Smooth muscle cell (in vitro differentiated cells): ENCODE results near the gene CHIC1. TPM values are rescaled to one million over a fixed set of nuclear protein-coding genes. Genes with fewer than 3 reads are reported as not detected.
"Not testable (repeated sequence)": the region's sequence is repeated elsewhere in the genome, so short reads cannot be mapped to it uniquely, and the experiment has no call there.

Experiments used
- DNase-seq: peaks from one replicate; lab custom pipeline; 2025; ENCODE audit not compliant: unreplicated experiment; lab: John Stamatoyannopoulos, UW
- H2AFZ ChIP-seq: fragments of 200-600 bp; sonication (generic); 2 replicates; pipeline ENCODE4 v1.6.0; 2016; ENCODE audit warnings: antibody characterized with exemption, low read depth, mild to moderate bottlenecking
- H3F3A ChIP-seq: fragments of 200-600 bp; sonication (generic); 2 replicates; pipeline ENCODE4 v1.6.0; 2017; ENCODE audit warnings: antibody characterized with exemption, low read depth
- H3K27ac ChIP-seq: fragments of 200-600 bp; sonication (generic); 2 replicates; pipeline ENCODE4 v1.5.1; 2016; ENCODE audit warnings: low read depth, mild to moderate bottlenecking
- H3K27me3 ChIP-seq: fragments of 200-600 bp; sonication (generic); 2 replicates; pipeline ENCODE4 v1.6.1; 2016; ENCODE audit warnings: low read depth, mild to moderate bottlenecking
- H3K36me3 ChIP-seq: fragments of 200-600 bp; sonication (generic); 2 replicates; pipeline ENCODE4 v1.5.1; 2016; ENCODE audit warnings: low read depth
- H3K4me1 ChIP-seq: fragments of 200-600 bp; sonication (generic); 2 replicates; pipeline ENCODE4 v1.5.1; 2016; ENCODE audit warnings: low read depth
- H3K4me2 ChIP-seq: fragments of 200-600 bp; sonication (generic); 2 replicates; pipeline ENCODE4 v1.6.0; 2016; ENCODE audit warnings: mild to moderate bottlenecking
- H3K4me3 ChIP-seq: fragments of 200-600 bp; sonication (generic); 2 replicates; pipeline ENCODE4 v1.5.1; 2016; ENCODE audit warnings: mild to moderate bottlenecking
- H3K79me2 ChIP-seq: fragments of 200-600 bp; sonication (generic); 2 replicates; pipeline ENCODE4 v1.6.0; 2016; ENCODE audit warnings: low read depth, mild to moderate bottlenecking
- H3K9ac ChIP-seq: fragments of 200-600 bp; sonication (generic); 2 replicates; pipeline ENCODE4 v1.6.0; 2016; ENCODE audit warnings: low read depth
- H3K9me3 ChIP-seq: fragments of 200-600 bp; sonication (generic); replicated peaks from 2 replicates; pipeline ENCODE4 v1.5.1; 2016; ENCODE audit warnings: low read depth
- H4K20me1 ChIP-seq: fragments of 200-600 bp; sonication (generic); 2 replicates; pipeline ENCODE4 v1.6.0; 2016; ENCODE audit warnings: low read depth
- WGBS: methylation state at CpG from one replicate; pipeline ENCODE4 v1.1.7; 2016; ENCODE audit warnings: low lambda C conversion rate; 5-methylcytosine and 5-hydroxymethylcytosine counted together
- polyA plus RNA-seq: library from polyadenylated mRNA; unstranded; fragments of >200 nt; fragmentation: Nextera tagmentation; extraction: Ambion mirVana; gene quantifications from 2 replicates; pipeline ENCODE4 v1.2.1, GENCODE V29; 2016
- total RNA-seq: library from RNA; depleted of rRNA; stranded (reverse); fragments of >200 nt; gene quantifications from 2 replicates; pipeline ENCODE4 v1.2.3, GENCODE V29; 2014
- TF ChIP-seq, protein P1 (sequence below): fragments of 200-600 bp; sonication (generic); IDR thresholded peaks from 2 replicates; pipeline ENCODE4 v1.5.1; 2017; ENCODE audit warnings: borderline replicate concordance, mild to moderate bottlenecking, antibody characterized with exemption; ENCODE audit not compliant: insufficient read depth, poor library complexity, severe bottlenecking

Gene CHIC1
- total and polyA plus RNA-seq, 2 experiments from 2014 or later: 1.2 to 10.0 TPM

DNA sequence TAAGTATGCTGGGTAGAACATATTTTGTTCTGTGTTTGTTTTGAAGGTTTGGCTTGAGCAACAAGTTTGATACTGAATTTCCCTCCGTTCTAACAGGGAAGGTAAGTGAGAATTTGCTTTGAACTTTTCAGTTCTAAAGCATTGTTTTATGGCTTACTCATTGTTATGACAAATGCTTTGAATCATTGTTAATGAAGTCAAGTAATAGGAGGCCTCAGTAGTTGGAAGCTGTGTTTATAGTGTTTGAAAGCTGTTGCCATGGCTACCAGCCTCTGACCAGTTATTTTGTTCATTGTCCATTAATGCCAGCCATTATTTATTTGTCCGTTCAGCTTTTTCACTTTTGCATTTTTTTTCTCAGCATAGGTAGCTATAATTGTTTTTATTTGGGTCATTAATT, 14.4 kb downstream of the CHIC1 start:
- H3K4me2 ChIP-seq: no peak overlapping the region
- H3K4me1 ChIP-seq: no peaks in the 10 kb centered on the region
- H3K27ac ChIP-seq: peak overlapping the region; percentile 36
- no peaks in the 10 kb centered on the region for H3F3A ChIP-seq
- H4K20me1 ChIP-seq: no peaks in the 10 kb centered on the region
- H3K9me3 ChIP-seq: peaks cover 5% of the 10 kb centered on the region
- no peak overlapping the region for H2AFZ ChIP-seq
- H3K4me3 ChIP-seq: no peak overlapping the region
- peaks cover 4% of the 10 kb centered on the region for H3K36me3 ChIP-seq
- no peaks in the 10 kb centered on the region for H3K79me2 ChIP-seq
- 70% methylated on average over 2 of the region's 2 CpGs for WGBS
- peak overlapping the region; percentile 29 for H3K9ac ChIP-seq
- TF ChIP-seq, protein P1, sequence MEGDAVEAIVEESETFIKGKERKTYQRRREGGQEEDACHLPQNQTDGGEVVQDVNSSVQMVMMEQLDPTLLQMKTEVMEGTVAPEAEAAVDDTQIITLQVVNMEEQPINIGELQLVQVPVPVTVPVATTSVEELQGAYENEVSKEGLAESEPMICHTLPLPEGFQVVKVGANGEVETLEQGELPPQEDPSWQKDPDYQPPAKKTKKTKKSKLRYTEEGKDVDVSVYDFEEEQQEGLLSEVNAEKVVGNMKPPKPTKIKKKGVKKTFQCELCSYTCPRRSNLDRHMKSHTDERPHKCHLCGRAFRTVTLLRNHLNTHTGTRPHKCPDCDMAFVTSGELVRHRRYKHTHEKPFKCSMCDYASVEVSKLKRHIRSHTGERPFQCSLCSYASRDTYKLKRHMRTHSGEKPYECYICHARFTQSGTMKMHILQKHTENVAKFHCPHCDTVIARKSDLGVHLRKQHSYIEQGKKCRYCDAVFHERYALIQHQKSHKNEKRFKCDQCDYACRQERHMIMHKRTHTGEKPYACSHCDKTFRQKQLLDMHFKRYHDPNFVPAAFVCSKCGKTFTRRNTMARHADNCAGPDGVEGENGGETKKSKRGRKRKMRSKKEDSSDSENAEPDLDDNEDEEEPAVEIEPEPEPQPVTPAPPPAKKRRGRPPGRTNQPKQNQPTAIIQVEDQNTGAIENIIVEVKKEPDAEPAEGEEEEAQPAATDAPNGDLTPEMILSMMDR: no peak
- no peaks in the 10 kb centered on the region for H3K27me3 ChIP-seq
- no peak for DNase-seq

DNA sequence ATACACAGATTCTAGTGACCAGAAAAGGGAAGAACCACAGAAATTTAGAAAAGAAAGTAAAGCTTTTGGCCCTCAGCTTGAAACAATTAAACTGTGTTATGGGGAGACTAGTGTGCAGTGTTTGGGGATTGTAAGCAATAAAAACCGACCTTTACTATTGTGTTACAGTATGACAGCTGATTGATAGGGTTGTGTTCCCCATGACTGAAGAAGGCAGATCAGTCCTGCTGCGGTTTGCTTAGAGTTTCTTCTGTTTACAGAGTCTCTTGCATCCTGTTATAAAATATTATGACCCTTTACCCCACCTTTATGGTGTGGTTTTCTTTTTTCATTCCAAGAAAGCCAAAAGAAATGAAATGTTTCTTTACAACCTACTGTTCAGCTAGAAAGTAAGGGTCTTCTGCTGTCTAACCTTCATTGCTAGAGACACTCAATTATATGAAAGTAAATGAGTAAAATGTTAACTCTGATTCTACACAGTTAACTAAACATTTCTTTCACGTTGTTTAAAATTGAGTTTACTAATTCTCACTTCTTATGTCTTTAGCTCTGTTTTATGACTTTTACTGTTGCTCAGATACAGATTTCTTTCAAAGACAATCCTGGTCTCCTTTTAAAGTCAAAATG, 18.1 kb downstream of the CHIC1 start:
- H4K20me1 ChIP-seq: no peaks in the 10 kb centered on the region
- no peak overlapping the region for H3K4me2 ChIP-seq

DNA sequence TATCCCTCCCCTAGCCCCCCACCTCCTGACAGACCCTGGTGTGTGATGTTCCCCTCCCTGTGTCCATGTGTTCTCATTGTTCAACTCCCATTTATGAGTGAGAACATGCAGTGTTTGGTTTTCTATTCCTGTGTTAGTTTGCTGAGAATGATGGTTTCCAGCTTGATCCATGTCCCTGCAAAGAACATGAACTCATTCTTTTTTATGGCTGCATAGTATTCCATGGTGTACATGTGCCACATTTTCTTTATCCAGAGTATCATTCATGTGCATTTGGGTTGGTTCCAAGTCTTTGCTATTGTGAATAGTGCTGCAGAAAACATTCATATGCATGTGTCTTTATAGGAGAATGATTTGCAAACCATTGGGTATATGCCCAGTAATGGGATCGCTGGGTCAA, 34.8 kb downstream of the CHIC1 start:
- not testable (repeated sequence) for H4K20me1 ChIP-seq

More for the DNA sequence above, 18.1 kb downstream of the CHIC1 start:
- TF ChIP-seq, protein P1: no peak
- peak overlapping the region; percentile 1 for H3K4me3 ChIP-seq
- H3K27ac ChIP-seq: no peak overlapping the region
- no peaks in the 10 kb centered on the region for H3K79me2 ChIP-seq
- WGBS: 47% methylated on average over 3 of the region's 3 CpGs
- DNase-seq: no peak
- no peaks in the 10 kb centered on the region for H3K4me1 ChIP-seq
- H3K36me3 ChIP-seq: peaks cover 4% of the 10 kb centered on the region
- no peak overlapping the region for H2AFZ ChIP-seq
- no peaks in the 10 kb centered on the region for H3K27me3 ChIP-seq
- H3K9me3 ChIP-seq: no peaks in the 10 kb centered on the region
- H3F3A ChIP-seq: no peaks in the 10 kb centered on the region
- H3K9ac ChIP-seq: no peak overlapping the region

DNA sequence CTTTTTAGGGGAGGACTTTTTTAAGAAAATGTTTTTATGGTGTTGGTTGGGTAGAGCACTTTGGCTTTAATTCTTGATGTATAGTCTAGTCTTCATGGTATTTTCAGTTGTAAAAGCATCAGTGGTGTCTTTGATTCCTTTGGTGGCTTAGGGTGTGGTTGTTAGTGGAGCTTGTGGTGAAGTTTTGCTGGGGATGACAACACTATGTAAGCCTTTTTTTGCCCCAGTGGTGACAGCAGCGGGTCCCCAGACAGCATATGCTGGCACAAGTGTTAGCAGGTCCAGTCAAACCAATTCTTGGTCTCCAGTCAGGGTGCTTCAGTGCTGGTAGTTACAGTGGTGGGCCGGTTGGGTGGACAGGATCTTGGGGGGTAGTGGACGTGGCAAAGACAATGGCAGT, 52.0 kb downstream of the CHIC1 start:
- Histone ChIP-seq H3K4me3 (no peak overlapping the region), H3K9ac (no peak overlapping the region), H3K27ac (no peak overlapping the region), H3K27me3 (no peaks in the 10 kb centered on the region), H2AFZ (no peak overlapping the region), H3F3A (no peaks in the 10 kb centered on the region), H3K4me1 (no peaks in the 10 kb centered on the region), H3K9me3 (no peaks in the 10 kb centered on the region), H3K4me2 (no peak overlapping the region), H3K79me2 (no peaks in the 10 kb centered on the region), H3K36me3 (no peaks in the 10 kb centered on the region), H4K20me1 (no peaks in the 10 kb centered on the region)
- WGBS: 85% methylated on average over 3 of the region's 3 CpGs
- DNase-seq: no peak
- TF ChIP-seq, protein P1: no peak

More for the DNA sequence above, 34.8 kb downstream of the CHIC1 start:
- H3K9ac ChIP-seq, H3K4me1 ChIP-seq, H3K36me3 ChIP-seq, H2AFZ ChIP-seq, DNase-seq, H3K9me3 ChIP-seq, H3K79me2 ChIP-seq, H3K27me3 ChIP-seq, H3F3A ChIP-seq, H3K4me3 ChIP-seq, H3K27ac ChIP-seq, H3K4me2 ChIP-seq: not testable (repeated sequence)
- WGBS: 87% methylated on average over 1 of the region's 1 CpG

DNA sequence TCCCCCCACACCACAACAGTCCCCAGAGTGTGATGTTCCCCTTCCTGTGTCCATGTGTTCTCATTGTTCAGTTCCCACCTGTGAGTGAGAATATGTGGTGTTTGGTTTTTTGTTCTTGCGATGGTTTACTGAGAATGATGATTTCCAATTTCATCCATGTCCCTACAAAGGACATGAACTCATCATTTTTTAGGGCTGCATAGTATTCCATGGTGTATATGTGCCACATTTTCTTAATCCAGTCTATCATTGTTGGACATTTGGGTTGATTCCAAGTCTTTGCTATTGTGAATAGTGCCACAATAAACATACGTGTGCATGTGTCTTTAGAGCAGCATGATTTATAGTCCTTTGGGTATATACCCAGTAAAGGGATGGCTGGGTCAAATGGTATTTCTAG, 78.7 kb downstream of the CHIC1 start:
- not testable (repeated sequence) for H3K4me1 ChIP-seq
- WGBS: 96% methylated on average over 2 of the region's 2 CpGs

More for the DNA sequence above, 78.7 kb downstream of the CHIC1 start:
- H3K4me3 ChIP-seq, H3K9ac ChIP-seq, H2AFZ ChIP-seq, H3K27me3 ChIP-seq, H3F3A ChIP-seq, H3K36me3 ChIP-seq, H3K27ac ChIP-seq, DNase-seq, H4K20me1 ChIP-seq, H3K79me2 ChIP-seq, H3K4me2 ChIP-seq: not testable (repeated sequence)
- H3K9me3 ChIP-seq: peaks cover 35% of the 10 kb centered on the region
